ENCODE results near the gene TRHDE. TPM values are rescaled to one million over a fixed set of nuclear protein-coding genes. Genes with fewer than 3 reads are reported as not detected.

The TRHDE gene
- total and polyA plus RNA-seq, 2 of the 13 experiments (the other 11 are each of a cell fraction or from before 2014, with no cell fraction given) = not detected

DNA sequence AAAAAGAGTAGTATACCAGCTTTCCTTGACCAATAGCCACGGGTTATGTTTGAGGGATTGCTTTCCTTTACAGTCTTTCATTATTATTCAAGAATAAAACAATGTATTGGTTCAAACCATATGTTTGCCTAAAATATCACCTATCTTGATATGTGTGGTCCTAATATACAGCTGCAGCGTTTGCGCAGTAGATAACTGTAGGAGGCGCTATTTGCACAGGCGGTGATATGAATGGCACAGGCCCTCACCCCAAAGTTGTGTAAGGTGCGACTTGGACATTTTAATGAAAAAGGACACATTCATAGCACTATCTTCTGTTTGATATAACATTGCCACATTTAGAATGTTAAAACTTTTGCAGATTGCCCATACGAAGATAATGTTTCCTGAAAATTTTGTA, 298.4 kb downstream of the TRHDE start:
- no peaks in the 10 kb centered on the region for H4K20me1 ChIP-seq (ENCODE audit: insufficient read depth, low read length)
- no peaks in the 10 kb centered on the region for H3K4me1 ChIP-seq (ENCODE audit: insufficient read depth, low read length)
- no peak overlapping the region for H3K4me2 ChIP-seq (ENCODE audit: low read depth, low read length)
- FAIRE-seq (no peak), ATAC-seq (peak; percentile 75), DNase-seq (ENCODE audit: low spot score) (peak; percentile 30)
- no peak overlapping the region for H3K4me3 ChIP-seq (replicated peaks in 1 of 3; ENCODE audit: insufficient read depth in 1 of 3, low read depth in 2 of 3, low read length in 3 of 3)
- intact Hi-C loops (cut with micrococcal nuclease; ENCODE audit: unreplicated experiment) = loop anchor here (10.0 kb wide), 1 partner anchor 1844 kb away; no protein-coding TSS in a partner anchor
- no peaks in the 10 kb centered on the region for H3K79me2 ChIP-seq (ENCODE audit: insufficient read depth, low read length)
- H3K27me3 ChIP-seq (ENCODE audit: control insufficient read depth in 1 of 2, insufficient read depth in 2 of 2, low read length in 2 of 2) = no peaks in the 10 kb centered on the region
- H3K27ac ChIP-seq (ENCODE audit: extremely low read length, insufficient read depth, low read length) = no peak overlapping the region
- no peaks in the 10 kb centered on the region for H3K36me3 ChIP-seq (replicated peaks in 1 of 2; ENCODE audit: control insufficient read depth in 1 of 2, insufficient read depth in 2 of 2, low read length in 2 of 2)
- 17% methylated on average over 7 of the region's 7 CpGs for WGBS (ENCODE audit: low lambda C conversion rate)
- POLR2A ChIA-PET = no interaction called here
- H2AFZ ChIP-seq (ENCODE audit: low read length) = no peak overlapping the region
- no peaks in the 10 kb centered on the region for H3K9me3 ChIP-seq (ENCODE audit: low read length)
- H3K9ac ChIP-seq (ENCODE audit: insufficient read depth, low read depth, low read length) = no peak overlapping the region
- CTCF ChIA-PET (ENCODE audit: low intra/inter-chr PET ratio, low total read pairs) = no interaction called here
- no peak for TF ChIP-seq PPARG (CRISPR knock-in tag; conservative IDR thresholded peaks at IDR 0.05)
- TF ChIP-seq TCF12 (IDR thresholded peaks at IDR 0.05) = no peak
- TF ChIP-seq TCF12 (CRISPR knock-in tag; IDR thresholded peaks at IDR 0.05) = no peak
- peak; percentile 55 for TF ChIP-seq STAG1 (CRISPR knock-in tag; IDR thresholded peaks at IDR 0.05)
- TF ChIP-seq, protein P1, sequence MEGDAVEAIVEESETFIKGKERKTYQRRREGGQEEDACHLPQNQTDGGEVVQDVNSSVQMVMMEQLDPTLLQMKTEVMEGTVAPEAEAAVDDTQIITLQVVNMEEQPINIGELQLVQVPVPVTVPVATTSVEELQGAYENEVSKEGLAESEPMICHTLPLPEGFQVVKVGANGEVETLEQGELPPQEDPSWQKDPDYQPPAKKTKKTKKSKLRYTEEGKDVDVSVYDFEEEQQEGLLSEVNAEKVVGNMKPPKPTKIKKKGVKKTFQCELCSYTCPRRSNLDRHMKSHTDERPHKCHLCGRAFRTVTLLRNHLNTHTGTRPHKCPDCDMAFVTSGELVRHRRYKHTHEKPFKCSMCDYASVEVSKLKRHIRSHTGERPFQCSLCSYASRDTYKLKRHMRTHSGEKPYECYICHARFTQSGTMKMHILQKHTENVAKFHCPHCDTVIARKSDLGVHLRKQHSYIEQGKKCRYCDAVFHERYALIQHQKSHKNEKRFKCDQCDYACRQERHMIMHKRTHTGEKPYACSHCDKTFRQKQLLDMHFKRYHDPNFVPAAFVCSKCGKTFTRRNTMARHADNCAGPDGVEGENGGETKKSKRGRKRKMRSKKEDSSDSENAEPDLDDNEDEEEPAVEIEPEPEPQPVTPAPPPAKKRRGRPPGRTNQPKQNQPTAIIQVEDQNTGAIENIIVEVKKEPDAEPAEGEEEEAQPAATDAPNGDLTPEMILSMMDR (CRISPR knock-in tag; IDR thresholded peaks at IDR 0.05) = peak; percentile 57
- TF ChIP-seq, protein P2, sequence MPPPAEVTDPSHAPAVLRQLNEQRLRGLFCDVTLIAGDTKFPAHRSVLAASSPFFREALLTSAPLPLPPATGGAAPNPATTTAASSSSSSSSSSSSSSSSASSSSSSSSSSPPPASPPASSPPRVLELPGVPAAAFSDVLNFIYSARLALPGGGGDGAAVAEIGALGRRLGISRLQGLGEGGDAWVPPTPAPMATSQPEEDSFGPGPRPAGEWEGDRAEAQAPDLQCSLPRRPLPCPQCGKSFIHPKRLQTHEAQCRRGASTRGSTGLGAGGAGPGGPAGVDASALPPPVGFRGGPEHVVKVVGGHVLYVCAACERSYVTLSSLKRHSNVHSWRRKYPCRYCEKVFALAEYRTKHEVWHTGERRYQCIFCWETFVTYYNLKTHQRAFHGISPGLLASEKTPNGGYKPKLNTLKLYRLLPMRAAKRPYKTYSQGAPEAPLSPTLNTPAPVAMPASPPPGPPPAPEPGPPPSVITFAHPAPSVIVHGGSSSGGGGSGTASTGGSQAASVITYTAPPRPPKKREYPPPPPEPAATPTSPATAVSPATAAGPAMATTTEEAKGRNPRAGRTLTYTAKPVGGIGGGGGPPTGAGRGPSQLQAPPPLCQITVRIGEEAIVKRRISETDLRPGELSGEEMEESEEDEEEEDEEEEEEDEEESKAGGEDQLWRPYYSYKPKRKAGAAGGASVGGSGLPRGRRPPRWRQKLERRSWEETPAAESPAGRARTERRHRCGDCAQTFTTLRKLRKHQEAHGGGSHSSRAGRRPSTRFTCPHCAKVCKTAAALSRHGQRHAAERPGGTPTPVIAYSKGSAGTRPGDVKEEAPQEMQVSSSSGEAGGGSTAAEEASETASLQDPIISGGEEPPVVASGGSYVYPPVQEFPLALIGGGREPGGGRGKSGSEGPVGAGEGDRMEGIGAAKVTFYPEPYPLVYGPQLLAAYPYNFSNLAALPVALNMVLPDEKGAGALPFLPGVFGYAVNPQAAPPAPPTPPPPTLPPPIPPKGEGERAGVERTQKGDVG (CRISPR knock-in tag; IDR thresholded peaks at IDR 0.05; ENCODE audit: borderline replicate concordance) = no peak
- TF ChIP-seq CCDC6 (CRISPR knock-in tag; IDR thresholded peaks at IDR 0.05) = no peak
- TF ChIP-seq ZNF251 (CRISPR knock-in tag; IDR thresholded peaks at IDR 0.05) = no peak
- in situ Hi-C loops (cut with HindIII; ENCODE audit: extremely low pct_ligation_motif_present, low pct_unique_long_range_greater_than_20kb) = no loop called here
- BruUV-seq (replicated peaks) = no TSS peak
